ENCODE measurements around the gene TMCO4. TPM values are rescaled to one million over a fixed set of nuclear protein-coding genes. Genes with fewer than 3 reads are reported as not detected.

The TMCO4 gene
- total RNA-seq, 1 donor from 2014 or later = 5.7 TPM

DNA sequence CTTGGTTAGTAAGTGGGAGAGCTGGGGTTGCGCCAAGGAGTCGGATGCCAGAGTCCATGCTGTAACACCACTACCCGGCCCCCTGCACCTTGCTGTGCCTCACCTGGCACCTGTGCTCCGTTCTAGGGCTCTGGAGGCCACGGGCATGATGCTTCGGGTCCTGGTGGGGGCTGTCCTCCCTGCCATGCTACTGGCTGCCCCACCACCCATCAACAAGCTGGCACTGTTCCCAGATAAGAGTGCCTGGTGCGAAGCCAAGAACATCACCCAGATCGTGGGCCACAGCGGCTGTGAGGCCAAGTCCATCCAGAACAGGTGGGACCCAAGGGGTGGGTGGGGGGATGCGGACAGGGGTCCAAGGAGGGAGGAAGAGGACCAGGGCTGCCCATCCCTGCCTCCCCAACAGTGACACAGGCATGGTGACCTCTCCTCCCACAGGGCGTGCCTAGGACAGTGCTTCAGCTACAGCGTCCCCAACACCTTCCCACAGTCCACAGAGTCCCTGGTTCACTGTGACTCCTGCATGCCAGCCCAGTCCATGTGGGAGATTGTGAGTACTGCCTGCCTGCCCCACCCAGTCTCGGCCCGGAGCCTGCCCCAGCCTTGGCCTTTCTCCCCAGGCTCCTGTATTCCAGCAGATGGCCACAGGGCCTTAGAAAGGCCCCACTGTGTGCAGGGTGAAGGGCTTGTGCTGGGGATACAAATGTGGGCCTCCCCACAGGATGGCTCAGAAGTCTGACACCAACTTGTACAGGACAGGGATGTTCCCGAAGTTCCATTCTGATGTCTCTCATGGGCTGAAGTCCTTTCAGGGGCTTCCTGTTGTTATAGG is 144.6 kb downstream of the TMCO4 start:
- Histone ChIP-seq H3K4me1 (peaks cover 8 to 24% of the 10 kb centered on the region in 2 donors), H3K4me3 (no peak overlapping the region), H3K27ac (no peak overlapping the region), H3K36me3 (peaks cover 9 to 30% of the 10 kb centered on the region in 2 donors), H3K9me3 (no peaks in the 10 kb centered on the region), H3K27me3 (no peaks in the 10 kb centered on the region)
- intact Hi-C loops (cut with DNase I) = loop anchor here (5.0 kb wide), 2 partner anchors 93 to 403 kb away; partner anchors contain the start of genes EMC1 and MRTO4
- TF ChIP-seq, protein P1, sequence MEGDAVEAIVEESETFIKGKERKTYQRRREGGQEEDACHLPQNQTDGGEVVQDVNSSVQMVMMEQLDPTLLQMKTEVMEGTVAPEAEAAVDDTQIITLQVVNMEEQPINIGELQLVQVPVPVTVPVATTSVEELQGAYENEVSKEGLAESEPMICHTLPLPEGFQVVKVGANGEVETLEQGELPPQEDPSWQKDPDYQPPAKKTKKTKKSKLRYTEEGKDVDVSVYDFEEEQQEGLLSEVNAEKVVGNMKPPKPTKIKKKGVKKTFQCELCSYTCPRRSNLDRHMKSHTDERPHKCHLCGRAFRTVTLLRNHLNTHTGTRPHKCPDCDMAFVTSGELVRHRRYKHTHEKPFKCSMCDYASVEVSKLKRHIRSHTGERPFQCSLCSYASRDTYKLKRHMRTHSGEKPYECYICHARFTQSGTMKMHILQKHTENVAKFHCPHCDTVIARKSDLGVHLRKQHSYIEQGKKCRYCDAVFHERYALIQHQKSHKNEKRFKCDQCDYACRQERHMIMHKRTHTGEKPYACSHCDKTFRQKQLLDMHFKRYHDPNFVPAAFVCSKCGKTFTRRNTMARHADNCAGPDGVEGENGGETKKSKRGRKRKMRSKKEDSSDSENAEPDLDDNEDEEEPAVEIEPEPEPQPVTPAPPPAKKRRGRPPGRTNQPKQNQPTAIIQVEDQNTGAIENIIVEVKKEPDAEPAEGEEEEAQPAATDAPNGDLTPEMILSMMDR (IDR thresholded peaks at IDR 0.05) = no peak
- DNase-seq (ENCODE audit: low spot score in 2 of 2) = no peak

DNA sequence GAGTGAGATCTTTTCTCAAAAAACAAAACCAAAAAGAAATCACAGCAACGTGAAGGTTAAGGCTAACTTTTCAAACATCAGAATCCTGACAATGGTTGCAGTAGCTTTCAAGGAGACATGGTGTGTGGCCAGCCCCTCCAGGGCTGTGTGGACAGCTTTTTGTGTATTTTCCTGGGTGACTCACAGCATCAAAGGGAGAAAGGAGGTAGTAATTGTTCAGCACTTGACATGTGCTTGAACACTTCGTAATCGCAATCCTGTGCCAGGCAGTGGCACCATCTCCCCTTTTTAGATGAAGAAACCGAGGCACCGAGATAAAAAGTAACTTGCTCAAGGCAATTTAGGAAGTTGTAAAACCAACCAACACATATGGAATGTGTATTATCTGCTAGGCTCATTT is 145.3 kb downstream of the TMCO4 start:
- intact Hi-C loops (cut with DNase I) = loop anchor here (5.0 kb wide), 2 partner anchors 92 to 402 kb away; partner anchors contain the start of genes EMC1 and MRTO4
- peaks cover 9 to 30% of the 10 kb centered on the region in 2 donors for H3K36me3 ChIP-seq
- H3K9me3 ChIP-seq = no peaks in the 10 kb centered on the region
- H3K27ac ChIP-seq = no peak overlapping the region
- H3K4me3 ChIP-seq = no peak overlapping the region
- H3K27me3 ChIP-seq = no peaks in the 10 kb centered on the region
- peaks cover 8 to 24% of the 10 kb centered on the region in 2 donors for H3K4me1 ChIP-seq
- DNase-seq (ENCODE audit: low spot score in 2 of 2) = no peak
- TF ChIP-seq, protein P1 (IDR thresholded peaks at IDR 0.05) = no peak

DNA sequence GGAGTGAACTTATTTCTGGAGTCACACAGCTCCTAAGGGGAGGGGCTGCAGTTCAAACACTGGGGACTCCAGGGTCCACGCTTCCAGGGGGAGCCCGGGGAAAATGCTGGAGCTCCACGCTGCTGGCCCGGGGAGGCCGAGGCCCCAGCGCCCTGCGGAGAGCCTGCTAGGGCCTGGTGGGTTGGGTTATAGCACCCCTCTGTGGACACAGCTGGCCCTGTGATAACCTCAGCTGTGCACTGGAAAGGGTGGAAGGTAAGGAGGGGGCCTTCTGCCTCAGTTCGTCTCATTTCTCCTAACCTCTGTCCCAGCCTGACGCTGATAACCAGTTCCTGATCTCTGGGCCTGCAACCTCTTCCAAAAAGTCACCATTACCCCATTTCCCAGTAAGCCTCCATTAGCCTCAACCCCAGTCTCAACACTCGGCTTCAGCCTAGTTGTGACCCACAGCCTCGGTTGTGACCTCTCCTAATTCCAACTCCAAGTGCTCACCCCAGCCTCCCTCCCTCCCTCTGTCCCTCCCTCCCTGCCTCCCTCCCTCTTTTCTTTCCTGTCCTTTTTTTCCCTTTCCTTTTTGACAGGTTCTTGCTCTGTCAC is 148.5 kb downstream of the TMCO4 start:
- H3K27ac ChIP-seq = peak overlapping the region; percentile 43 to 83
- peak overlapping the region in 1 of 2 donors; percentile 25 for H3K4me3 ChIP-seq
- no peaks in the 10 kb centered on the region for H3K9me3 ChIP-seq
- H3K36me3 ChIP-seq = peaks cover 0 to 10% of the 10 kb centered on the region in 2 donors
- H3K27me3 ChIP-seq = no peaks in the 10 kb centered on the region
- intact Hi-C loops (cut with DNase I) = loop anchor here (1.0 to 5.0 kb wide), 4 partner anchors 89 to 399 kb away; partner anchors contain the start of genes EMC1 and MRTO4
- peak in 1 of 2 donors; percentile 81 for DNase-seq (ENCODE audit: low spot score in 2 of 2)
- TF ChIP-seq, protein P1 (IDR thresholded peaks at IDR 0.05) = peak; percentile 60 to 79 (median 66)
- H3K4me1 ChIP-seq = peaks cover 21 to 43% of the 10 kb centered on the region in 2 donors

DNA sequence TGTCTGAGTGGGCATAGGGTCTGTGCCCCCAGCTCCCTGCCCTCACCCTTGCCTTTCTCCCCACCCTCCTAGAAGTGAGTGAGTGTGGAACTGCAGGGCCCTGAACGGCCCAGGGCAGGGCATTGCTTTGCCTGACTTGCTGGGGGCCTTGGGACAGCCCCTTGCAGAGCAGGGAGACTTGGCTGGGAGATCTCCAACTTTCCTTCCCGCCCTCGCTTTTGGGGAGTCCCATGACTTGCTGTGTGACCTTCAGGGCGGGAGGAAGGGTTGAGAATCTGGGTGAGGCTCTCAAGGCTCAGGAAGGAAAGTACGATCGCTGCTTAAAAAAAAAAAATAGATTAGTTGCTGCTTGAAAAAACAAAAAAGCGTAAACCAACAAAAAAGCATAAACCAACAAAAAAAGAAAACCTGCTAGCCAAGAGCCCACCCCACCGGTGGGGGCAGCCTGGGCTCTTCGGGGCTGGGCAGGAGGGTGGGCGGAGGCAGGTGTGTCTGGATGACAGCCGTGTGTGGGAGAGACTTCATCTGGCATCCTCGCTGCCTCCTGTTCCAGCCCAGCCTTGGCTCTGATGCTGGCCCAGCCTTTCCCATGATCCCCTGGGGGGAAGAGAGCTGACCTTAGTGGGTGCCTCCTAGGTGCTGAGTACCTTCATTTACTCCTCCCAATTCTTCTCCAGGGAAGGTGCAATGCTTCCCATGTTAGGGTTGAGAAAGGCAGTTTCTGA is 149.1 kb downstream of the TMCO4 start:
- no peaks in the 10 kb centered on the region for H3K9me3 ChIP-seq
- DNase-seq (ENCODE audit: low spot score in 2 of 2) = no peak
- intact Hi-C loops (cut with DNase I) = loop anchor here (1.0 to 5.0 kb wide), 4 partner anchors 88 to 398 kb away; partner anchors contain the start of genes EMC1 and MRTO4

DNA sequence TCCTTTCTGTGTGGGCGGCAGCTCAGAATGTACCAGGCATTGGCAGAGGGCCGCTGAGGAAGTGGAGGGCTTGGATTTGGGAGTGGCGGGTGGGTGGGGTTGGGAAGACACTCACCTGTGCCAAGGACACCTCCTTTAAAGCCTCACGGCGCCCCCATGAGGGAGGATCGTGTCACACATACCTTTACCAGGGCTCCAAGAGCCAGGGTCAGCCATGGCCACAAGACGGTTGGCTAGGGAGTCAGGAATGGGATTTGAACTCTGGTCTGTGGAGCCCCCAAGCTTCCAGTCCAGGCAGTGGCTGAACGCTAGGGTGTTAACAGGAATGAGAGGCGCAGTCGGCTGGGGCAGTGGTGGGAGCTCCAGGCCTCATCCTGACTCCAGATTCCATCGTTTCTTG is 151.0 kb downstream of the TMCO4 start:
- peak overlapping the region in 1 of 2 donors; percentile 75 for H3K4me3 ChIP-seq
- no peaks in the 10 kb centered on the region for H3K36me3 ChIP-seq
- no peaks in the 10 kb centered on the region for H3K9me3 ChIP-seq
- DNase-seq (ENCODE audit: low spot score in 2 of 2) = no peak
- H3K27me3 ChIP-seq = no peaks in the 10 kb centered on the region
- intact Hi-C loops (cut with DNase I) = no loop called here
- H3K4me1 ChIP-seq = peaks cover 25 to 53% of the 10 kb centered on the region in 2 donors
- H3K27ac ChIP-seq = peak overlapping the region; percentile 78 to 91
- TF ChIP-seq, protein P1 (IDR thresholded peaks at IDR 0.05) = peak; percentile 11 to 49 (median 25)

More for the DNA sequence above, 149.1 kb downstream of the TMCO4 start:
- Histone ChIP-seq H3K4me1 (peaks cover 25 to 50% of the 10 kb centered on the region in 2 donors), H3K27me3 (no peaks in the 10 kb centered on the region), H3K36me3 (peaks cover 0 to 5% of the 10 kb centered on the region in 2 donors), H3K27ac (peak overlapping the region; percentile 43 to 83), H3K4me3 (peak overlapping the region in 1 of 2 donors; percentile 25)
- TF ChIP-seq, protein P1 (IDR thresholded peaks at IDR 0.05) = no peak

Data from ascending aorta (tissue), 2 donors.